ENCODE results near the gene ATP7B. TPM values are rescaled to one million over a fixed set of nuclear protein-coding genes. Genes with fewer than 3 reads are reported as not detected.

The ATP7B gene
- total RNA-seq, 1 experiment from 2014 or later, result 0.84 TPM

- DNase-seq (ENCODE audit: low read depth), result no peak
Measured at GRCh38 chr13:51978796-51979556, 32.3 kb downstream of the ATP7B start.

- no peak for DNase-seq (ENCODE audit: low read depth)
Measured at GRCh38 chr13:51977625-51978024, 33.6 kb downstream of the ATP7B start.

GRCh38 chr13:51976890-51977289 lies 34.4 kb downstream of the ATP7B start:
- no peak for DNase-seq (ENCODE audit: low read depth)

GRCh38 chr13:51976423-51976822 lies 34.8 kb downstream of the ATP7B start:
- no peak for DNase-seq (ENCODE audit: low read depth)

GRCh38 chr13:51974482-51974881 lies 36.8 kb downstream of the ATP7B start:
- no peak for DNase-seq (ENCODE audit: low read depth)

GRCh38 chr13:51971520-51972426 lies 39.5 kb downstream of the ATP7B start:
- DNase-seq (ENCODE audit: low read depth), result no peak

- no peak for DNase-seq (ENCODE audit: low read depth)
Measured at GRCh38 chr13:51970349-51970748, 40.9 kb downstream of the ATP7B start.

- DNase-seq (ENCODE audit: low read depth), result no peak
Measured at GRCh38 chr13:51967482-51968446, 43.5 kb downstream of the ATP7B start.

GRCh38 chr13:51966186-51966585 lies 45.1 kb downstream of the ATP7B start:
- no peak for DNase-seq (ENCODE audit: low read depth)

- DNase-seq (ENCODE audit: low read depth), result no peak
Measured at GRCh38 chr13:51961493-51962403, 49.5 kb downstream of the ATP7B start.

GRCh38 chr13:51960766-51961165 lies 50.5 kb downstream of the ATP7B start:
- DNase-seq (ENCODE audit: low read depth), result no peak

- DNase-seq (ENCODE audit: low read depth), result no peak
Measured at GRCh38 chr13:51959773-51960172, 51.5 kb downstream of the ATP7B start.

- DNase-seq (ENCODE audit: low read depth), result no peak
Measured at GRCh38 chr13:51958217-51958547, 53.1 kb downstream of the ATP7B start.

GRCh38 chr13:51957377-51958216 lies 53.7 kb downstream of the ATP7B start:
- DNase-seq (ENCODE audit: low read depth), result no peak

- no peak for DNase-seq (ENCODE audit: low read depth)
Measured at GRCh38 chr13:51956717-51957116, 54.5 kb downstream of the ATP7B start.

- no peak for DNase-seq (ENCODE audit: low read depth)
Measured at GRCh38 chr13:51955816-51956603, 55.2 kb downstream of the ATP7B start.

- no peak for DNase-seq (ENCODE audit: low read depth)
Measured at GRCh38 chr13:51955281-51955771, 55.9 kb downstream of the ATP7B start.

- DNase-seq (ENCODE audit: low read depth), result no peak
Measured at GRCh38 chr13:51953347-51954195, 57.7 kb downstream of the ATP7B start.
